Fibroblast of villous mesenchyme (primary cell): ENCODE results near the gene VAT1L. TPM values are rescaled to one million over a fixed set of nuclear protein-coding genes. Genes with fewer than 3 reads are reported as not detected.
"Not testable (repeated sequence)": the region's sequence is repeated elsewhere in the genome, so short reads cannot be mapped to it uniquely, and the experiment has no call there.

Experiments used
- DNase-seq: peaks from one replicate; pipeline ENCODE4 v3.0.0-alpha.2; 2010; ENCODE audit warnings: low read depth
- H3K4me3 ChIP-seq: 2 replicates; pipeline ENCODE4 v1.5.1; 2011; ENCODE audit warnings: low read depth, mild to moderate bottlenecking, low read length
- CTCF ChIP-seq: IDR thresholded peaks from 2 replicates; pipeline ENCODE4 v1.5.1; 2012; ENCODE audit warnings: low read depth, mild to moderate bottlenecking, low read length; ENCODE audit not compliant: insufficient read depth
- total RNA-seq: library from RNA; depleted of rRNA; stranded (reverse); fragments of >200 nt; gene quantifications from 2 replicates; pipeline ENCODE4 v1.2.3, GENCODE V29; 2012

The VAT1L gene
- total RNA-seq, 1 donor = 37.6 TPM

- DNase-seq = peak; percentile 10
- no peak overlapping the region for H3K4me3 ChIP-seq
Measured at GRCh38 chr16:77945126-77945525, 156.8 kb downstream of the VAT1L start.

DNA sequence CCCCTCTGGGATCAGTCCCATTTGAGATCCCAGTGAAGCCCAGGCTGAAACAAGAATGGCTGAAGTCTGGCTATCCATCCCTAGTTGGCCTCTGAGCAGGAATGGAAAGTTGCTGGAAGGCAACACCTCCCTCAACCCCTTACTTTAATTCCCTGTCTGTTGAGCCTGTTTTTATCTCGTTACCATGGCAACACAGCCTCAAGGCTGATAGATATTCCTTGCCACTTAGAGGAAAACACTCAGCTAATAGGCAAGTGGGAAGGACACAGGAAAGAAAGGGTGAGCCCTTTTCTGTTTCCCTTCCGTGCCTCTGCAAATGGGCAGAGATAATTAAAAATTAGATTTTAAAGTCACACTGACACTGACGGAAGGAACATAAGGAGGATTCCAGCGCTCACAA is 158.5 kb downstream of the VAT1L start:
- peak; percentile 80 for DNase-seq
- H3K4me3 ChIP-seq = no peak overlapping the region
- no peak for TF ChIP-seq CTCF

More at GRCh38 chr16:77945126-77945525, 156.8 kb downstream of the VAT1L start:
- no peak for TF ChIP-seq CTCF

DNA sequence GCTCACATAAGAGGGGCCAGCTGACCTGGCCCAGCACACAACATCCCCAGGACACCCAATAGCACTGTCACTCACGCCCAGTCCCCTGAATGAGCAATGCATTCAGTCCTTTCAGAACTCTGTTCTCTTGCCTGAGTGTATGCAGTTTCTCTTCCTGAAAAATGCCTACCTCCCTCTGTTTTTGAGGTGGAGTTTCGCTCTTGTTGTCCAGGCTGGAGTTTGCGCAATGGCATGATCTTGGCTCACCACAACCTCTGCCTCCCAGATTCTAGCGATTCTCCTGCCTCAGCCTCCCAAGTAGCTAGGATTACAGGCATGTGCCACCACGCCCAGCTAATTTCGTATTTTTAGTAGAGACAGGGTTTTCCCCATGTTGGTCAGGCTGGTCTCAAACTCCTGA is 159.2 kb downstream of the VAT1L start:
- not testable (repeated sequence) for DNase-seq, H3K4me3 ChIP-seq

- no peak for DNase-seq
- no peak overlapping the region for H3K4me3 ChIP-seq
- TF ChIP-seq CTCF = no peak
Measured at GRCh38 chr16:77948835-77949234, 160.5 kb downstream of the VAT1L start.

DNA sequence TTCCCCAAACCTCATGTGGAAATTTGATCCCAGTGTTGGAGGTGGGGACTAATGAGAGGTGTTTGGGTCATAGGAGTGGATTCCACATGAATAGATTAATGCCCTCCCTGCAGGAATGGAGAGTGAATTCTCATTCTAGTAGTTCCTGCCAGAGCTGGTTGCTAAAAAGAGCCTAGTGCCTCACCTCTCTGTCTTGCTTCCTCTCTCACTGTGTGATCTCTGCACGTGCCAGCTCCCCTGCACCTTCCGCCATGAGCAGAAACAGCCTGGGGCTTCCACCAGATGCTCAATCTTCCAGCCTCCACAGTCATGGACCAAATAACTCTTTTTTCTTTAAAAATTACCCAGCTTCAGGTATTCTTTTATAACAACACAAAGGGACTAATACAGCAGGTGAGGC is 161.1 kb downstream of the VAT1L start:
- TF ChIP-seq CTCF = no peak
- DNase-seq = no peak
- no peak overlapping the region for H3K4me3 ChIP-seq

DNA sequence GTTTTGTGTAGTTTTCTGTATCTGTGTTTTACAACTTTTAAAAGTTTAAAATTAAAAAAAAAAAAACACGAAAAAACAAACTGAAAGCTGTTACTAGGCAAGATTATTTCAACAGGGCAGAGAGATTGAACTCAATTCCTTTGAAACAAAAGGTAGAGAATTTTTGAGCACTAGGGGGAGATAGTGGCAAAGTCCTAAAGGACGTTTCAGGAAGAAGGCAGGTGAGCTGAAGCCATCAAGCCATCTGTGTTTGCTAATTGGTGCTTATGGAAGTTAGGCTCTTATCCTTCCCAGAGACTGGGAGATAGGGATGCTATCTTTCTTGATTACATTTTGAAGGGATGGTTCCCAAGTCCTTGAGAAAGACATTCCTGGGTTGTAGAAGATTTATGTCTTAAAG is 163.4 kb downstream of the VAT1L start:
- TF ChIP-seq CTCF = peak; percentile 44
- no peak overlapping the region for H3K4me3 ChIP-seq
- no peak for DNase-seq

- H3K4me3 ChIP-seq = no peak overlapping the region
- no peak for DNase-seq
- no peak for TF ChIP-seq CTCF
Measured at GRCh38 chr16:77955127-77955526, 166.8 kb downstream of the VAT1L start.
